ENCODE data around the gene KRT83.
"Not testable (repeated sequence)": the region's sequence is repeated elsewhere in the genome, so short reads cannot be mapped to it uniquely, and the experiment has no call there.

Gene KRT83

GRCh38 chr12:52352951-52353350, 31.8 kb upstream of the KRT83 start:
- no peak for DNase-seq

- peak; percentile 34 for DNase-seq
Measured at GRCh38 chr12:52351196-52352059, 30.2 kb upstream of the KRT83 start.

GRCh38 chr12:52350786-52351185, 29.6 kb upstream of the KRT83 start:
- DNase-seq = no peak

GRCh38 chr12:52350021-52350620, 28.9 kb upstream of the KRT83 start:
- no peak for DNase-seq

- no peak for DNase-seq
Measured at GRCh38 chr12:52349196-52349595, 28.0 kb upstream of the KRT83 start.

- no peak for DNase-seq
Measured at GRCh38 chr12:52347551-52348510, 26.6 kb upstream of the KRT83 start.

GRCh38 chr12:52347016-52347415, 25.8 kb upstream of the KRT83 start:
- DNase-seq = no peak

- DNase-seq = no peak
Measured at GRCh38 chr12:52346593-52346992, 25.4 kb upstream of the KRT83 start.

- not testable (repeated sequence) for DNase-seq
Measured at GRCh38 chr12:52345041-52345440, 23.8 kb upstream of the KRT83 start.

- DNase-seq = no peak
Measured at GRCh38 chr12:52344111-52344510, 22.9 kb upstream of the KRT83 start.

GRCh38 chr12:52343550-52343949, 22.4 kb upstream of the KRT83 start:
- no peak for DNase-seq

GRCh38 chr12:52342781-52343490, 21.7 kb upstream of the KRT83 start:
- DNase-seq = no peak

GRCh38 chr12:52341066-52341580, 19.9 kb upstream of the KRT83 start:
- DNase-seq = no peak

GRCh38 chr12:52338241-52338960, 17.2 kb upstream of the KRT83 start:
- no peak for DNase-seq

- no peak for DNase-seq
Measured at GRCh38 chr12:52337054-52337453, 15.9 kb upstream of the KRT83 start.

- DNase-seq = no peak
Measured at GRCh38 chr12:52336641-52337040, 15.4 kb upstream of the KRT83 start.

- DNase-seq = peak; percentile 89
Measured at GRCh38 chr12:52335598-52336262, 14.5 kb upstream of the KRT83 start.

- no peak for DNase-seq
Measured at GRCh38 chr12:52334185-52334584, 13.0 kb upstream of the KRT83 start.

GRCh38 chr12:52333321-52333720, 12.1 kb upstream of the KRT83 start:
- no peak for DNase-seq

GRCh38 chr12:52332381-52332780, 11.2 kb upstream of the KRT83 start:
- no peak for DNase-seq

GRCh38 chr12:52331833-52332232, 10.6 kb upstream of the KRT83 start:
- no peak for DNase-seq
